Measurements from ENCODE around the gene CRIP2. TPM values are rescaled to one million over a fixed set of nuclear protein-coding genes. Genes with fewer than 3 reads are reported as not detected.

The CRIP2 gene
- total RNA-seq, 1 donor from 2014 or later: 19.2 TPM

GRCh38 chr14:105427936-105428485 lies 46.6 kb upstream of the CRIP2 start:
- Mint-ChIP-seq H3K36me3 (peaks cover 43% of the 10 kb centered on the region), H3K9me3 (peaks cover 11% of the 10 kb centered on the region), H3K27ac (no peak overlapping the region), H3K27me3 (ENCODE audit: low read depth) (no peaks in the 10 kb centered on the region), H3K4me3 (no peak overlapping the region), H3K4me1 (no peaks in the 10 kb centered on the region)
- TF ChIP-seq, protein P1, sequence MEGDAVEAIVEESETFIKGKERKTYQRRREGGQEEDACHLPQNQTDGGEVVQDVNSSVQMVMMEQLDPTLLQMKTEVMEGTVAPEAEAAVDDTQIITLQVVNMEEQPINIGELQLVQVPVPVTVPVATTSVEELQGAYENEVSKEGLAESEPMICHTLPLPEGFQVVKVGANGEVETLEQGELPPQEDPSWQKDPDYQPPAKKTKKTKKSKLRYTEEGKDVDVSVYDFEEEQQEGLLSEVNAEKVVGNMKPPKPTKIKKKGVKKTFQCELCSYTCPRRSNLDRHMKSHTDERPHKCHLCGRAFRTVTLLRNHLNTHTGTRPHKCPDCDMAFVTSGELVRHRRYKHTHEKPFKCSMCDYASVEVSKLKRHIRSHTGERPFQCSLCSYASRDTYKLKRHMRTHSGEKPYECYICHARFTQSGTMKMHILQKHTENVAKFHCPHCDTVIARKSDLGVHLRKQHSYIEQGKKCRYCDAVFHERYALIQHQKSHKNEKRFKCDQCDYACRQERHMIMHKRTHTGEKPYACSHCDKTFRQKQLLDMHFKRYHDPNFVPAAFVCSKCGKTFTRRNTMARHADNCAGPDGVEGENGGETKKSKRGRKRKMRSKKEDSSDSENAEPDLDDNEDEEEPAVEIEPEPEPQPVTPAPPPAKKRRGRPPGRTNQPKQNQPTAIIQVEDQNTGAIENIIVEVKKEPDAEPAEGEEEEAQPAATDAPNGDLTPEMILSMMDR (IDR thresholded peaks at IDR 0.05; ENCODE audit: unreplicated experiment): no peak
- DNase-seq (ENCODE audit: low spot score in 2 of 2, unreplicated experiment in 2 of 2): no peak

DNA sequence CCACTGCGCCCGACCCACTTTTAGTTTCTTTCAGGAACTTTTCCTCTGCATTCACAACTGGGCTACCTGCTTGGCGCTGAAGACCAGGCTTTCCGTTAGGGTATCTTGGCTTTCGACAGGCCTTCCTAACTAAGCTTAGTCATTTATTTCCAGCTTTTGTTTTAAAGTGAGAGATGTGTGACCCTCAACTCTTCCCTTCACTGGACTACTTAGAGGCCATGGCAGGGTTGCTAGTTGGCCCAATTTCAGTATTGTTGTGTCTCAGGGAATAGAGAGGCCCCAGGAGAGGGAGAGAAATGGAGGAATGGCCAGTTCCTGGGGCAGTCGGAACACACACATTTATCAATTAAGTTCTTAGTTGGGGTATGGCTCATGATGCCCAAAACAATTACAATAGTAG lies 44.6 kb upstream of the CRIP2 start:
- H3K9me3 Mint-ChIP-seq: peaks cover 14% of the 10 kb centered on the region
- H3K4me3 Mint-ChIP-seq: no peak overlapping the region
- H3K27me3 Mint-ChIP-seq (ENCODE audit: low read depth): no peaks in the 10 kb centered on the region
- H3K27ac Mint-ChIP-seq: no peak overlapping the region
- H3K36me3 Mint-ChIP-seq: peaks cover 51% of the 10 kb centered on the region
- H3K4me1 Mint-ChIP-seq: no peaks in the 10 kb centered on the region
- DNase-seq (ENCODE audit: low spot score in 2 of 2, unreplicated experiment in 2 of 2): no peak
- TF ChIP-seq, protein P1 (IDR thresholded peaks at IDR 0.05; ENCODE audit: unreplicated experiment): no peak

- H3K4me3 Mint-ChIP-seq: no peak overlapping the region
- TF ChIP-seq, protein P1 (IDR thresholded peaks at IDR 0.05; ENCODE audit: unreplicated experiment): no peak
- DNase-seq (ENCODE audit: low spot score in 2 of 2, unreplicated experiment in 2 of 2): no peak
- peaks cover 18% of the 10 kb centered on the region for H3K9me3 Mint-ChIP-seq
- H3K4me1 Mint-ChIP-seq: no peaks in the 10 kb centered on the region
- no peaks in the 10 kb centered on the region for H3K27me3 Mint-ChIP-seq (ENCODE audit: low read depth)
- H3K27ac Mint-ChIP-seq: no peak overlapping the region
- H3K36me3 Mint-ChIP-seq: peaks cover 54% of the 10 kb centered on the region
These were observed 44.1 kb upstream of the CRIP2 start for GRCh38 chr14:105430565-105430964.

DNA sequence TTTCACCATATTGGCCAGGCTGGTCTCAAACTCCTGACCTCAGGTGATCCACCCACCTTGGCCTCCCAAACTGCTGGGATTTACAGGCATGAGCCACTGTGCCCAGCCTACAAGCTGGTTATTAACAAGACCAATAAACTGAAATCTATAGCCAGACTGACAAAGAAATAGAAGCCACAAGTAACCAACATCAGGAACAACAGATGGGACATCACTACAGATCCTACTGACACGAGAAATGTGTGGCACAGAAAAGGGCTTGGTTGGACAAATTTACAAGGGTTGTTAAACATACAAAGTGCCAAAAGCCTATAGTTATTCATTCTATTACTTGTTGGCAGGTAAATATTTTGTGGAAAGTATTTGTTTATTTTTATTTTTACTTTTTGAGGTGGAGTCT lies 43.4 kb upstream of the CRIP2 start:
- TF ChIP-seq, protein P1 (IDR thresholded peaks at IDR 0.05; ENCODE audit: unreplicated experiment): no peak
- H3K27ac Mint-ChIP-seq: no peak overlapping the region
- no peak overlapping the region for H3K4me3 Mint-ChIP-seq
- no peaks in the 10 kb centered on the region for H3K27me3 Mint-ChIP-seq (ENCODE audit: low read depth)
- H3K36me3 Mint-ChIP-seq: peaks cover 55% of the 10 kb centered on the region
- H3K4me1 Mint-ChIP-seq: no peaks in the 10 kb centered on the region
- peaks cover 22% of the 10 kb centered on the region for H3K9me3 Mint-ChIP-seq
- no peak for DNase-seq (ENCODE audit: low spot score in 2 of 2, unreplicated experiment in 2 of 2)

DNA sequence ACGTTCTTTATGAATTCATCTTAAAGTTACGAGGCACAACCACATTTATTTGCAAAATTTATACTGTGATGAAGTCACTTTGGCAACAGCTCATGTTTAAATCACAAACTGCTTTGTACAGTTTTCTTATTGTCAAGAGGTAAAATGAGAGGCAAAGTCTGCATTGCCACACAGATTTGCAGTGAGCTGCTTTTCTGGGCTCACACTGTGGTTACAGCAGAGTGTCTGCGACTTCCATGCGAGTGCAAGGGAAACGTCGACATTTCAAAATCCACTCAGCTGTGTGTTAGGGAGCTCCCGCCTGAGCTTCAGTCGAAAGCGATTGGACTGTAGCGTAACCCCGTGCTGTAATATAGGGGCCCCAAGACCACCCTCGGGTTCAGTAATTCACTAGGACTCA lies 42.0 kb upstream of the CRIP2 start:
- no peaks in the 10 kb centered on the region for H3K27me3 Mint-ChIP-seq (ENCODE audit: low read depth)
- no peaks in the 10 kb centered on the region for H3K4me1 Mint-ChIP-seq
- H3K27ac Mint-ChIP-seq: no peak overlapping the region
- no peak for DNase-seq (ENCODE audit: low spot score in 2 of 2, unreplicated experiment in 2 of 2)
- H3K36me3 Mint-ChIP-seq: peaks cover 41% of the 10 kb centered on the region
- TF ChIP-seq, protein P1 (IDR thresholded peaks at IDR 0.05; ENCODE audit: unreplicated experiment): no peak
- H3K4me3 Mint-ChIP-seq: no peak overlapping the region
- peaks cover 17% of the 10 kb centered on the region for H3K9me3 Mint-ChIP-seq

DNA sequence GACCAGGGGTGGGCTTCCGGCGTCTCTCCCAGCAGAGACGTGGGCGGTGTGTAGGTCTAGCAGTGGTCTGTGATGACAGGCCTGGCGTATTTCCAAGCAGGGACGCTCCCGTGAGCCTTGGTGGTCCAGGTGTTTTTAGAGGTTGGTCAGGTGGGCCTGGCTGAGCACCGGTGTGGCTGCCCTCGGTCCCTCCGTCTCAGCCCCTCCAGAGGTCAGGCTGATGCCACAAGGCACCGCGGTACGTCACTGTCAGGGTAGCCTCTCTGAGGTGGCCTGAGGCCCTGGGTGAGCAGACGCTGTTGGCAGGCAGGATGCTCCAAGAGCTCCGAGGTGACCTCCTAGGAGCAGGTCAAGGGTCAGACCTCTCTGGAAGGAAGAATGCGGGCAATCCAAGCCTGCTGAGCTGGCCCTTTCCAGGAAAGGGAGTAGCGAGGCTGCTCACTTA lies 41.4 kb upstream of the CRIP2 start:
- H3K27me3 Mint-ChIP-seq (ENCODE audit: low read depth): no peaks in the 10 kb centered on the region
- H3K36me3 Mint-ChIP-seq: peaks cover 39% of the 10 kb centered on the region
- H3K9me3 Mint-ChIP-seq: peaks cover 17% of the 10 kb centered on the region
- TF ChIP-seq, protein P1 (IDR thresholded peaks at IDR 0.05; ENCODE audit: unreplicated experiment): no peak
- H3K4me1 Mint-ChIP-seq: no peaks in the 10 kb centered on the region
- no peak for DNase-seq (ENCODE audit: low spot score in 2 of 2, unreplicated experiment in 2 of 2)
- H3K4me3 Mint-ChIP-seq: no peak overlapping the region
- no peak overlapping the region for H3K27ac Mint-ChIP-seq

All from mesothelial cell of epicardium (in vitro differentiated cells).